ENCODE measurements around the gene MPC1L.

GRCh38 chrX:40615976-40616375, 7.3 kb upstream of the MPC1L start:
- no peak for TF ChIP-seq POLR2A (IDR thresholded peaks at IDR 0.05; ENCODE audit: low read depth, low read length)
- TF ChIP-seq POLR2AphosphoS5 (IDR thresholded peaks at IDR 0.05; ENCODE audit: low read depth, low read length): no peak
- TF ChIP-seq TAF1 (IDR thresholded peaks at IDR 0.05; ENCODE audit: low read depth, low read length): no peak
- TF ChIP-seq SPI1 (IDR thresholded peaks at IDR 0.05; ENCODE audit: low read depth, low read length): no peak
